Activated CD8-positive, alpha-beta memory T cell treated with anti-CD3 and anti-CD28 coated beads, Interleukin-2, amount 50 U/mL, for 4 hours (primary cell): ENCODE measurements around the gene NDUFS1.
"Not testable (repeated sequence)": the region's sequence is repeated elsewhere in the genome, so short reads cannot be mapped to it uniquely, and the experiment has no call there.

Source experiments
- DNase-seq: peaks from one replicate; pipeline ENCODE4 v3.0.0-alpha.2; 2020

The NDUFS1 gene

GRCh38 chr2:206160807-206161179 is 1.5 kb upstream of the NDUFS1 start:
- no peak for DNase-seq

GRCh38 chr2:206160125-206160806 is 1.0 kb upstream of the NDUFS1 start:
- no peak for DNase-seq

DNA sequence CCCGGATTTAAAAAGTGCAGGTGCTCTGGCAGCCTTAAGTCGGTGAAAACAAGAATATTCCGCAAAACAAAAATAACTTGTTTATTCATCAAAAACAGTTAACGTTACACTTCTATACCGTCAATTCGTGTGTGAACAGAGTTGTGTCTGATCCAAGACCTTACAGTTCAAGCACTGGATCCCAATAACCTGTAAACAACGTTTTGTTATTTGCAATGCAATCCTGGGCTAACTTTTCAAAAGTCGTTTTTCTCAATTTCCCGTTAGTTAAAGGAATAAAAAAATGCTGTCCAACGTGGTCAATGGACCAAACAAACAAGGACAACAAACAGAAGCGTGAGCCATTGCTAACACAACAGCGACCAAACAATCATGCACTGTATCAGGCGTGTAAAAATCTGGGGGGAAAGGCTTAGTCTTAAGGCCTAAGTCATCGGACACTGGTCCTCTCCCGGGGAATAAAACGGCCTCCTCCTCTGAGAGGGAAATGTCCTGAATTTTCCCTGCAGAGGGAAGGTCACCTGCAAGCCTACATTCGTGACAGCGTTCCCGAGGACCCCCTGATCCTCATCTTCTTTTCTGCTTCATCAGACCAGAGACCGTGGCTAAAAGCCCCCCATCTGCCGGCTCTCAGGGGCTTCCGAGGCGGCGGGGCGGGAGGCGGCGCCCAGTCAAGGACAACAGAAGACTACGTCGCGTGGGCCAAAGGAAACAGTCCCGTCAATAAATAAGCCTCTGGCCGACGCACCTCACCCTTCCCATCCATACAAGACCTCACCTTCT is 490 bp downstream of the NDUFS1 start:
- DNase-seq = no peak

DNA sequence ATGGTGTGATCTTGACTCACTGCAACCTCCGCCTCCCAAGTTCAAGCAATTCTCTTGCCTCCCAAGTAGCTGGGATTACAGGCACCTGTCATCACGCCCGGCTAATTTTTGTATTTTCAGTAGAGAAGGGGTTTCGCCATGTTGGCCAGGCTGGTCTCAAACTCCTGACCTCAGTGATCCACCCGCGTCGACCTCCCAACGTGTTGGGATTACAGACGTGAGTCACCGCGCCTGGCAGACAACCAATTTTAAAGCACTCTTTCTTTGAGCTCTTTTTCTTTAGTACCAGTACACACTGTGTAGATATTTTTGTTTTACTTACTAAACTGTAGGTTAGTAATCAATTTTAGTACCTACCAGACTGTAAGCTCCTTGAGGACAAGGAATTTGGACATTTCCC is 2.2 kb downstream of the NDUFS1 start:
- not testable (repeated sequence) for DNase-seq

- no peak for DNase-seq
These were observed 5.0 kb downstream of the NDUFS1 start for GRCh38 chr2:206154197-206154596.

DNA sequence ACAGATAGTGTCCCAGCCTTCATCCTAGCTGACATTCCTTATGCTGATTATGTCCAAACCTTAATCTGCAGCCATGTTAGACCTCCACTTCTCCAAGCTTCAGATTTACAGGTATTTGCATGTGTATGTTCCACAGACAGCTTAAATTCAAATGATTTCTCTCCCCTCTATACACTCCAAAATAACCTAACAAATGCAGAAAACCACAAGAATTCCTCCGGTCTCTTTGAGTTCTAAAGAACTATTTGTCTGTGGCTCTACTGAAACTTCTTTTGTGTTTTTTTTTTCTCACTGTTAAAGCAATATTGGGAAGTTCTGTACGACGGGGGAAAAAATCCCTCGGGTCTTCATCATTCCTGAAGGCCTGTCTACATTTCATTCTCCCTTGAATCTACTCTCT is 8.6 kb downstream of the NDUFS1 start:
- no peak for DNase-seq

- DNase-seq = no peak
These were observed 9.1 kb downstream of the NDUFS1 start for GRCh38 chr2:206150168-206150567.

DNA sequence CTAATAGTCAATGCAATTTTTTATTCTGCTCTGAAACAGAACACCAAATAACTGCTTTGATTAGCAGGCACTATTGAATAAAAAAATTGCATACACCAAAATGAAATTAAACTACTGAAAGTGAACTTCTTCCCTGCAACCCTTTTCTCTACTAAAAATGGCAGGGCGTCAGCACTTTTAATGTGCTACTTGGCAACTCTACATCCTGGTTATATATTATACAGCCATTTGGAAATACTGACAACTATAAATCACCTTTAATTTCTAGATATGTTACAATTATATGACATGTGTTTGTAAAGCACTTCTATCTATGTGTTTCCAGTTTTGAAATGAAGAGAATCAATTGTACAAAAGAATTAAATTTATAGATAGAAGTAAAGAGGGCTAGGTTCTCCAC is 9.9 kb downstream of the NDUFS1 start:
- DNase-seq = no peak

DNA sequence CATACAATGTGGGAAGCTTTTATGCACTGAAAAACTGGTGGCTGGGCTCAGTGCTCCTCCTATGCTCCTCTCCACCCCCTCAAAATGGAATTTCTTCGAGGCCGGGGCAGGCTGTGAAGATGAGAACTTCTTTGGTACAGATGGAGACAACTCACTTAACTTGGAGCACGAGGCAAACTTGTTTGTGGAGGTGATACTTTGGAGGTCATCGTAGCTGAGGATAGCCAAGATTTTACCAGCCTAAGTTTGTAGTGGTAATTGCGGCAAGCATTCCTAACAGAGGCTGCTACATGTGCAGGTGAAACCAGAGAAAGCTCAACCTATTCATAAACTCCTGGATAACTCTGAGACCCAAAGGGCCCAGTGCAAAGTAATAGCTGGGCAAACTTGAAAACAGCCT is 13.6 kb downstream of the NDUFS1 start:
- DNase-seq = no peak

DNA sequence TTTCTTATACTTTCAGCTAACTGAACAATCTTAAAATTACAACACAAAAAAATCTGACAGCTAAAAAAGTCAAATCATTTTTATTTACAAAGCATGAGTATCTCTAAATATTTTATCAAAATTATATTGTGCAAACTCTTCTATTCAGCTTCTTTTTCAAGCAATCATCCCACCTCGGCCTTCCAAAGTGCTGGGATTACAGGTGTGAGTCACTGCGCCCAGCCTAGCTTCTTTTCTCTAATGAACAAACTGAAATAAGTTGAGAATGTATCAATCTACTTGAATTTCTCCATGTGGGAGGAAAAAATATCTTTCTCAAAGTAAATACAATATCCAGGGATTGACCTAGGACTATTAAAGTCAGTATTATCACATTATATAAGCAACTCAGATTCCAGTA is 14.9 kb downstream of the NDUFS1 start:
- DNase-seq = no peak

- no peak for DNase-seq
These were observed 15.8 kb downstream of the NDUFS1 start for GRCh38 chr2:206143451-206143850.

DNA sequence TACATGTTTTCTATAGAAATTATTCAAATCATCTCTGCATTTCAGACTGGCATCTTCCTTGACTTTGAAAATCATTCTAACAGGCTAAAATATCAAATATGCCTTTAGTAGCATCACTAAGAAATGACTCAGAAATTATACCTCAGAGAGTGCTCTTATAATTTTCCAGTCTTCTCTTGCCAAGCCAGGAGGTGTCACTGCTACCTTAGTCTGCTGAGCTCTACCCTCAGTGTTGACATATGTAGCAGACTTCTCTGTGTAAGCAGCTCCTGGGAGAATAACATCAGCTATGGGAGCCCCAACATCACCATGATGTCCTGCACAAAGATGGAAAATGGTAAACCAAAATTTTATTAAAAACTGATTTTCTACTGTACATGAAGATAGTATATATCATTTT is 31.6 kb downstream of the NDUFS1 start:
- no peak for DNase-seq

GRCh38 chr2:206125901-206126300 is 33.3 kb downstream of the NDUFS1 start:
- DNase-seq = no peak

GRCh38 chr2:206122569-206122968 is 36.7 kb downstream of the NDUFS1 start:
- not testable (repeated sequence) for DNase-seq

GRCh38 chr2:206116278-206116677 is 43.0 kb downstream of the NDUFS1 start:
- no peak for DNase-seq

DNA sequence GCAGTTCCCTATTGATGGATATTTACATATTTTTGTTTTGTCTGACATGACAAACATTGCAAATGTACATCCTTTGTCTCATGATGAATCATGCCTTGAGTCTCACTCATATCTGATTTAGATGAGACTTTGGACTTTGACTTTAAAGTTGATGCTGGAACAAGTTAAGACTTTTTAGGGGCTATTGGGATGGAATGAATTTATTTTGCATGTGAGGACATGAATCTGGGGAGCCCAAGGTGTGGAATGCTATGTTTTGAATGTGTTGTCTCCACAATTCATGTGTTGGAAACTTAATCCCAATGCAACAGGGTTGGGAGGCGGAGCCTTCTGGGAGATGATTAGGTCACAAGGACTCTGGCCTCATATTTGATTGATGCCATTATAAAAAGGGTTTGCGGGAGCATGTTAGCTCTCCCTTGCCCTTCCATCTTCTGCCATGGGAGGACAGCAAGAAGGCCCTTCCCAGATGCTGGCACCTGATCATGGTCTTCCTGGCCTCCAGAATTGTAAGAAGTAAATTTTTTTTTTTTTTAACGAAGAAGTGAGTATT is 44.1 kb downstream of the NDUFS1 start:
- no peak for DNase-seq

GRCh38 chr2:206112846-206113547 is 46.2 kb downstream of the NDUFS1 start:
- DNase-seq = no peak

DNA sequence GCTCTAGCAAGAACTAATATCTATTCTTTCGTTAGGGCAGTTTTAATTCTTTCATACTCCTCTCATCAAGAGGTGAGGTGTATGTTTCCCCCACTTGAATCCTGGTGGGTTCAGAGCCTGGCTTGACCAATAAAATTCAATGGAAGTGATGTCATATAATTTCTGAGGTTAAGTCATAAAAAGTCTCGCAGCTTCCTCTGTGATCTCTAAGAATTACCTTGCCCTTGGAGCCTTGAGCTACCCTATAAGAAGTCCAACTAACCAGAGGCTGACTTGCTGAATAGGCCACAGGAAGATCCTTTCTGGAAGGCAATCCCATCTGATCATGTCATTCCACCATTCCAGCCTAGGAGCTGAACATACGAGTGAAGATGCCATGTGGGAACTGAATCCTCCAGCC is 47.1 kb downstream of the NDUFS1 start:
- DNase-seq = no peak

DNA sequence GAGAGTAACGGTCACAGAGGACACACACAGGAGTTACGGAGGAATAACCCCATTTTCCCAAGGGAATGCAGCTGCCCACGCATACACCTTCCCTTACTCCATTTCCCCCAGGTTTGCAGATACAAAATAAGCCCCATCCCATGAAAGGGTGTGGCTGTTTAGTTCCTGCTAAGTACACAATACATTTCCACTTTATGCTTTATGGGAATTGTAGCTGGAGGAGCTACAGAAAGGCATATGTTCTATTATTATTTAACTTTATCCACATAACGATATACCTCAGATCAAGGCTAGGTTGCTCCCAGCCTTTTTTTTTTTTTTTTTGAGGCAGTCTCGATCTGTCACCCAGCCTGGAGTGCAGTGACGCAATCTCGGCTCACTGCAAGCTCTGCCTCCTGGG is 50.5 kb downstream of the NDUFS1 start:
- no peak for DNase-seq

DNA sequence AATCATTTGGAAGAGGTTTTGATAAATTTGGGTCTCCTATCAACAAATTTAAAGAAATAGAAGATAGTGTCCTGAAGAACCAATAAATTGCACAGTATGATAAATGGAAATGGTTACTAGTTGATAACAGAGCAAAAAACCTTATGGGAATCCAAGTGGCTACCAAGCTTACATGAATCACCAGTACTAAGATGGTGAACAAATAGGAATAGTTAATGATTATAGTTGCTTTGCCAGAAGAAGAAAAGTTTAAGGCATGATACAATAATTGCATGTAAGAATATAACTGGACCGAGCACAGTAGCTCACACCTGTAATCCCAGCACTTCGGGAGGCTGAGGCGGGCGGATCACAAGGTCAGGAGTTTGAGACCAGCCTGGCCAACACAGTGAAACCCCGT is 53.7 kb downstream of the NDUFS1 start:
- no peak for DNase-seq

DNA sequence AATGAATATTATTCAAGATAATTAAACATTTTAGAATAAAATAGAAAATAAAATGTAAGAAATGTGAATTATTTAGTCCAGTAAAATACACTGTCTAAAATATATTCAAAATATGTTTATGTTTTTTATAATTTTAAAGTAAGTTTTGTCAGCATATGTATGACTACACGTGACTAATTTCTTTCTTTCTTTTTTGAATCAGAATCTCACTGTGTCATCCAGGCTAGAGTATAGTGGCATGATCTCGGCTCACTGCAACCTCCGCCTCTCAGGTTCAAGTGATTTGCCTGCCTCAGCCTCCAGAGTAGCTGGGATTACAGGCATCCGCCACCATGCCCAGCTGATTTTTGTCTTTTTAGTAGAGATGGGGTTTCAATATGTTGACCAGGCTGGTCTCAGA is 54.2 kb downstream of the NDUFS1 start:
- no peak for DNase-seq

DNA sequence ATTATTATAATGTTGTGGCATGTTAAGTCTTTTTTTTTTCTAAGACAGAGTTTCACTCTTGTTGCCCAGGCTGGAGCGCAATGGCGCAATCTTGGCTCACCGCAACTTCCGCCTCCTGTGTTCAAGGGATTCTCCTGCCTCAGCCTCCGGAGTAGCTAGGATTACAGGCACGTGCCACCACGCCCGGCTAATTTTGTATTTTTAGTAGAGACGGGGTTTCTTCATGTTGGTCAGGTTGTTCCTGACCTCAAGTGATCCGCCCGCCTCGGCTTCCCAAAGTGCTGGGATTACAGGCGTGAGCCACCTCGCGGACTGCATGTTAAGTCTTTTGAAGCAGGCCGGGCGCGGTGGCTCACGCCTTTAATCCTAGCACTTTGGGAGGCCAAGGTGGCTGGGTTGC is 60.4 kb downstream of the NDUFS1 start:
- DNase-seq = not testable (repeated sequence)

GRCh38 chr2:206098471-206098870 is 60.8 kb downstream of the NDUFS1 start:
- DNase-seq = no peak

- DNase-seq = no peak
These were observed 62.4 kb downstream of the NDUFS1 start for GRCh38 chr2:206096876-206097275.
